Stromal cell of bone marrow (primary cell): Measurements from ENCODE around the gene CHST2.

Source experiments
- DNase-seq: peaks from one replicate; pipeline ENCODE4 v3.0.0-alpha.2; 2012; ENCODE audit warnings: low read depth

Gene CHST2

GRCh38 chr3:143098032-143098764 lies 21.4 kb upstream of the CHST2 start:
- DNase-seq = no peak

GRCh38 chr3:143099210-143099609 lies 20.4 kb upstream of the CHST2 start:
- DNase-seq = no peak

- no peak for DNase-seq
Observed at GRCh38 chr3:143099690-143100089, 19.9 kb upstream of the CHST2 start.

GRCh38 chr3:143100451-143100850 lies 19.1 kb upstream of the CHST2 start:
- no peak for DNase-seq

GRCh38 chr3:143101792-143102381 lies 17.7 kb upstream of the CHST2 start:
- DNase-seq = no peak

GRCh38 chr3:143103652-143104051 lies 15.9 kb upstream of the CHST2 start:
- DNase-seq = no peak

- no peak for DNase-seq
Observed at GRCh38 chr3:143105170-143105569, 14.4 kb upstream of the CHST2 start.

- no peak for DNase-seq
Observed at GRCh38 chr3:143109861-143110260, 9.7 kb upstream of the CHST2 start.

GRCh38 chr3:143110371-143110770 lies 9.2 kb upstream of the CHST2 start:
- no peak for DNase-seq

GRCh38 chr3:143118630-143119008 lies 952 bp upstream of the CHST2 start:
- no peak for DNase-seq

GRCh38 chr3:143119974-143120715 lies 574 bp downstream of the CHST2 start:
- DNase-seq = no peak

GRCh38 chr3:143120716-143121240 lies 1.2 kb downstream of the CHST2 start:
- DNase-seq = no peak

- DNase-seq = no peak
Observed at GRCh38 chr3:143121241-143122088, 1.9 kb downstream of the CHST2 start.

GRCh38 chr3:143122089-143122430 lies 2.5 kb downstream of the CHST2 start:
- no peak for DNase-seq

GRCh38 chr3:143122608-143123352 lies 3.2 kb downstream of the CHST2 start:
- DNase-seq = no peak

GRCh38 chr3:143123353-143123984 lies 3.9 kb downstream of the CHST2 start:
- DNase-seq = no peak

GRCh38 chr3:143124601-143125520 lies 5.3 kb downstream of the CHST2 start:
- no peak for DNase-seq

- no peak for DNase-seq
Observed at GRCh38 chr3:143127801-143128200, 8.2 kb downstream of the CHST2 start.

GRCh38 chr3:143128227-143128955 lies 8.8 kb downstream of the CHST2 start:
- DNase-seq = no peak
